ENCODE measurements around the gene TOX2.
A peak's percentile ranks its signal among the peaks of the same experiment; 100 is the strongest.

The TOX2 gene

GRCh38 chr20:43959079-43959919, 44.6 kb downstream of the TOX2 start:
- no peak for DNase-seq

GRCh38 chr20:43959920-43960227, 45.2 kb downstream of the TOX2 start:
- DNase-seq, result no peak

DNA sequence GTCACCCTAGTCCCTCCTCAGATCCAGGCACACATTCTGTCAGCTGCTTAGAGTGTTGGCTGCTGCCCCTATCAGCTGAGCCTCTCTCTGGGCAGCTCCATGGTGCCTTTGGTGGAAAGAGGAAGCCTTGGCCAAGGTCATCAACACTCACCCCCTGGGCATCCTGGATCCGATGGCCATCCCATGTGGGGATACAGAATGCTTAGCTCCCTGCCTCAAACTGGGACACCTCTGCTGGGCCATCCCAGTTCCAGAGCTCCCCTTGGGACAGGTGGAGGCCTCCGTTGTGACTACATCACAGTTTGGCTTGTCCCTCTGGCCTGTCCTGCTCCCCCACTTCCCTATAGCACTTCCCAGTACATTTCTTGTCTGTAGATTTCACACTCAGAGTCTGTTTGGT, 45.6 kb downstream of the TOX2 start:
- no peak for DNase-seq

DNA sequence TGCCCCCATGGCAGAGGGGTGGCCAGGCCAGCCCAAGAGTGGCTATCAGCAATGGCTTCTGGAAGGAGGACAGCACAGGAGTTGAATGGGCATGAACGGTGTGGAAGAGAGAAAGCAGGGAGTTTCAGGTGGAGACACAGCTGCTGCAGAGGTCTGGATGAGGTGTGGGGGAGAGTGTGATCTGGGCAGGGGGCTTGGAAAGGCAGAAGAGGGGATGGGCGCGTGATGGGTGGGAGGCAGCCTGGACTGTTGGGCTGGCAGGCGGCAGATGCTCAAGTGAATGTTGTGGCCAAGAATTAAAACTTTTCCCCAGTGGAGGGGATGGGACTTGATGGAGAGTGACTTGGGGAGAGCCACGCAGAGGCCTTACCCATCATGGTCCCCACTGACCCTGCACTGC, 46.5 kb downstream of the TOX2 start:
- no peak for DNase-seq

GRCh38 chr20:43961541-43962471, 47.2 kb downstream of the TOX2 start:
- no peak for DNase-seq

DNA sequence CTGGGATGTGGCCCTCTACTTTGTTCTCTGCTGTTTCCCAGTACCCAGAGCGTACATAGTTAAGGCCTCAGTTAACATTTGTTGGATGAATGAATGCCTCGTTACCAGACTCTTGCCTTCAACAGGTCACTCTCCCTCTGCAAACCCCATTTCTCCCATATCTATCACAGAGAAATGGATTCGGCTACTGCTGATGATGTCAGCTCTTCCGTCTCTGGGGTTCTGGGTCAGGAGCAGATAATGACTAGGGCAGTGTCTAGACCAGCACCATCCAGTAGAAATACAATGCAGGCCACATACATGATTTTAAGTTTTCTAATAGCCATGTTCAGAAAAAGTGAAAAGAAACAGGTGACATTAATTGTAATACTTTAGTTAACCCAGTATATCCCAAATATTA, 47.9 kb downstream of the TOX2 start:
- no peak for DNase-seq

DNA sequence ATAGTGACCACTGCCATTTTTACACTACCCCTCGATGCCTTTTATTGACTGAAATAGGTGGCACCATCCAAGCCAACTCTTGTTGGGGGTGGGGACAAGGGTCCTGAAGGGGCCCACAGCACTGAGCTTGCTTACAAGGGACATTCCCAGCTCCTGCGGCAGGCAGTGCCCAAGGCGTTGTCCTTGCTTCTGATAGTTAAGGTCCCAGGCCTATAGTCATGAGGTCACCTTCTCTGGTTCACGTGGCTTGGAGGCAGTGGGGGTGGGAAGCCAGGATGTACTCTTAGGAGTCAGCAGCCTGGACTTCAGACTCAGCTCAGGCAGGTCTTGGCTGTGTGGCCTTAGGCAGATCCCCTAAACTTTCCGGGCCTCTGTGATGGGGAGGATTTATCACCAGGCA, 48.6 kb downstream of the TOX2 start:
- no peak for DNase-seq

- peak; percentile 57 to 70 (median 65) for DNase-seq
Observed at GRCh38 chr20:43963872-43964791, 49.5 kb downstream of the TOX2 start.

DNA sequence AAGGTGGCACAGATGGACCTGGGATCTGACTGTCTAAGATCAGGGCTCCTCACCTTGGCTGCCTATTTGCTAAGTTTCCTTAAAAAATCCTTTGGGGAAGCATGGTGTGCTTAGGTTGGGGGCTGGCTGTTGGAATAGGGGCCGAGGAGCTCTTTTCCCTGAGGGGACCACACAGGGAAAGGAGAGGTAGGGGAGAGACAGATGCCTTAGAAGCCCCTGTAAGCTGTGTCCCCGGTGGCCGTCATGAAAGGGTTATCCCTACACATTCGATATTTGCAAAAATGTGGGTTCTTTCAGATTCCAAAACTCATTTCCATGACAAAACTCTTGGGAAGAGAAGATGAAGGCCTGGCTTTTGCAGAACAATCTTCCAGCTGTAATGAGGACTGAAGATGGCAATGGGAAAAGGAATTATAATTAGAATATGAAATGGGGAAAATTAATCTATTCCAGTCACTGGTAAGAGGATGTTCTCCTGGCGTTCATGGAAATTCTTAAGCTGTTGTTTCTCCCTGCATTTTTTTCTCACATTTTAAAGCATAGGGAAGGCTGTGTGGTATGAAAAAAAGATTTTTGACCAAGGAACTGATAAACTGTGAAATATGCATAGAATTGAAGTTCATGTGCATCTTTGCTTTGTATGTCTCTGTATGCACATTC, 53.8 kb downstream of the TOX2 start:
- no peak for DNase-seq

- DNase-seq, result no peak
Observed at GRCh38 chr20:43969028-43969447, 54.4 kb downstream of the TOX2 start.

- DNase-seq, result no peak
Observed at GRCh38 chr20:43969501-43970182, 55.0 kb downstream of the TOX2 start.

DNA sequence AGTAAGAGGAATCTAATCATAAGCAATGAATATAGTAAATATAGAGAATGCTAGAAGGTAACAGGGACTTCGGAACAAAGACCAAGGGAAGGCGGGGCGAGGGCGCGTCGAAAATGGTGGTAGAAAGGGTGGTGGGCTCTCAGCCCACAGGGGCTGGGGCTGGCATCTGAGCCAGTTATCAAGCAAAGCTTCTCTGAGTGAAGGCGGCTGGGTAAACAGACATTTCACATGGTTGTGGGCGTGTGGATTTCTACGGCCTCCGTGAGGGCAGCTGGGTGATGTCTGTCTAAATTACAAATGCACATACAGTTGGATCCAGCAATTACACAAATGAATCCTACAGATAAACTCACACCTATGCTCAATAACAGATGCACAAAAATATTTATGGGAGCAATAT, 56.6 kb downstream of the TOX2 start:
- DNase-seq, result no peak

GRCh38 chr20:43972051-43972450, 57.4 kb downstream of the TOX2 start:
- no peak for DNase-seq

- no peak for DNase-seq
Observed at GRCh38 chr20:43972692-43973091, 58.0 kb downstream of the TOX2 start.

DNA sequence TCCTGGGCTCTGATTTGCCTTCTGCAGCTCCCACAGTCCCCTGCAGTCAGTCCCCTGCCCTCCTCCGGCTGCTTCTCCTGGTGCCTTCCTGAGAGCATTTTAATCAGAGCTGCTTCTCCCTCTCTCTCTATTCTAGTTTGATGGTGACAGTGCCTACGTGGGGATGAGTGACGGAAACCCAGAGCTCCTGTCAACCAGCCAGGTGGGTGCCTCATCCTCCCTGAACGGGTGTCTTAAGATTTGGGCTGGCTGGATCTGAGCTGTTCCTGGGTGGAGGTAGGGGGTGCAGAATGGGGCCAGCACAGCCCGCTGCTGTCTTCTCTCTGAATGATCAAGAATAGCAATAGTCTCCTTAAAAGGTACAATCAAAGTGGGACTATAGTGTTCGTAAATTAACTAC, 58.6 kb downstream of the TOX2 start:
- DNase-seq, result no peak

DNA sequence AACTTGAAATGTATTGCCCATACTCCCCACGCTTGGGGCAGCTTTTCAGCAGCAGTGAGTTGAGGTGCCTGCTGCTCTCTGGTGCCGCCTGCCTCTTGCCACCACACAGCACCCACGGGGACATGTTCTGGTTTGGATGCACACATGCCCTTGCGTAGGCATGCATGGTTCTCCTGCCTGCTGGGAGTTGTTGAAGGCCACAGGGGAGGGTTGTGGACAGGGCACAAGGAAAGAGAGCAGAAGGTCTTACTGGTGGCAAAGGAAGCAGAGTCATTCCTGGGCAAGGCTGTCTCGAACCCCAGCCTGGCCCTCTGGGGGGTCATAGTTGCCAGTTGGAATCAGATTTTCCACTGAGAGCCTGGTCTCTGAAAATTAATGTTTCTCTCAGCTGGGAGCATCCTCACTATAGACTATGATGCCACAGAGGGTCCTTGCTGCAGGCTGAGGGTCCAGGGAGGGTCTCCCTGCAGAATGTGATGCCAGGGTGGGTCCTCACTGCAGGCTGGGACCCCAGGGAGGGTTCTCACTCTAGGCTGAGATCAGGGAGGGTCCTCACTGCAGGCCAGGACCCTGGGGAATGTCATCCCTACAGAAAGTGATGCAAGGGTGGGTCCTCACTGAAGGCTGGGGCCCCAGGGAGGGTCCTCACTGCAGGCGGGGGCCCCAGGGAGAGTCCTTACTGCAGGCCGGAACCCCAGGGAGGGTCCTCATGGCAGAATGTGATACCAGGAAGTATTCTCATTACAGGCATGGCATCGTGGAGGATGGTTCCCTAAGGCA, 59.2 kb downstream of the TOX2 start:
- DNase-seq, result no peak

GRCh38 chr20:43974695-43975094, 60.0 kb downstream of the TOX2 start:
- no peak for DNase-seq

- DNase-seq, result no peak
Observed at GRCh38 chr20:43975096-43975768, 60.6 kb downstream of the TOX2 start.

GRCh38 chr20:43976547-43976946, 61.9 kb downstream of the TOX2 start:
- DNase-seq, result peak in 2 of 3 donors; percentile 28 to 36

DNA sequence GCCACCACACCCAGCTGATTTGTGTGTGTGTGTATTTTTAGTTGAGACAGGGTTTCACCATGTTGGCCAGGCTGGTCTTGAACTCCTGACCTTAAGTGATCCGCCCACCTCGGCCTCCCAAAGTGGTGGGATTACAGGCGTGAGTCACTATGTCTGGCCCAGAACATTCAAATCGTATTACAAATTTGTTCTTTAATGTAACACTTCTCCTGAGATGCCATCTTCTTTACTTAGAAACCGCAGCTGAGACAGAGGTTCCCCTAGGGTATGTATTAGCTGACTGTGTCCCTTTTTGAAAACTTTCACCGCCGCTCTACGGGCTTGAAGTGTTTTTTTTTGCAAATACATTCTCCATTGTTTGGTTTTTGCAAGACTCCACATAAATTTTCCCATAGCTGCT, 62.6 kb downstream of the TOX2 start:
- no peak for DNase-seq

All from suppressor macrophage treated with lipopolysaccharide for 1 hour (primary cell).